ENCODE results near the gene STX2. TPM values are rescaled to one million over a fixed set of nuclear protein-coding genes. Genes with fewer than 3 reads are reported as not detected.

Gene STX2
- total RNA-seq, 1 experiment from 2014 or later, result 19.0 TPM

DNA sequence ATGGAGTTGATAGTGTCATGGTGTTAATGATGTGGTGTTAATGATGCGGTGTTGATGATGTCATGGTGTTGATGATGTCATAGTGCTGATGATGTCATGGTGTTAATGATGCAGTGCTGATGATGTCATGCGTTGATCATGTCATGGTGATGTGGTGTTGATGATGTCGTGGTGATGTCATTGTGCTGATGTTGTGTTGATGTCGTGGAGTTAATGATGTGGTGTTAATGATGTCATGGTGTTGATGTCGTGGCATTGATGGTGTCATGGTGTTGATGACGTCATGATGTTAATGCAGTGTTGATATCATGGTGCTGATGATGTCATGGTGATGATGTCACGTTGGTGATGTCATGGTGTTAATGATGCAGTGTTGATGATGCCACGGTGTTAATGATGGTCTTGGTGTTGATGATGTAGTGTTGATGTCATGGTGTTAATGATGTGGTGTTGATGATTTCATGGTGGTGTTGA, 73.8 kb downstream of the STX2 start:
- Mint-ChIP-seq H3K4me1 (ENCODE audit: insufficient read depth, unreplicated experiment) (peaks cover 6% of the 10 kb centered on the region), H3K9me3 (ENCODE audit: unreplicated experiment) (no peaks in the 10 kb centered on the region), H3K27me3 (ENCODE audit: insufficient read depth, unreplicated experiment) (no peaks in the 10 kb centered on the region), H3K4me3 (ENCODE audit: unreplicated experiment) (no peak overlapping the region), H3K27ac (ENCODE audit: low read depth, unreplicated experiment) (no peak overlapping the region), H3K36me3 (ENCODE audit: insufficient read depth, unreplicated experiment) (no peaks in the 10 kb centered on the region)
- CTCF ChIA-PET, result interaction anchor here (1.2 kb wide), 1 partner anchor 18 kb away, joined by 3 read pairs; no protein-coding TSS in a partner anchor
- POLR2A ChIA-PET, result no interaction called here
- BruUV-seq (replicated peaks), result no TSS peak
- TF ChIP-seq, protein P1, sequence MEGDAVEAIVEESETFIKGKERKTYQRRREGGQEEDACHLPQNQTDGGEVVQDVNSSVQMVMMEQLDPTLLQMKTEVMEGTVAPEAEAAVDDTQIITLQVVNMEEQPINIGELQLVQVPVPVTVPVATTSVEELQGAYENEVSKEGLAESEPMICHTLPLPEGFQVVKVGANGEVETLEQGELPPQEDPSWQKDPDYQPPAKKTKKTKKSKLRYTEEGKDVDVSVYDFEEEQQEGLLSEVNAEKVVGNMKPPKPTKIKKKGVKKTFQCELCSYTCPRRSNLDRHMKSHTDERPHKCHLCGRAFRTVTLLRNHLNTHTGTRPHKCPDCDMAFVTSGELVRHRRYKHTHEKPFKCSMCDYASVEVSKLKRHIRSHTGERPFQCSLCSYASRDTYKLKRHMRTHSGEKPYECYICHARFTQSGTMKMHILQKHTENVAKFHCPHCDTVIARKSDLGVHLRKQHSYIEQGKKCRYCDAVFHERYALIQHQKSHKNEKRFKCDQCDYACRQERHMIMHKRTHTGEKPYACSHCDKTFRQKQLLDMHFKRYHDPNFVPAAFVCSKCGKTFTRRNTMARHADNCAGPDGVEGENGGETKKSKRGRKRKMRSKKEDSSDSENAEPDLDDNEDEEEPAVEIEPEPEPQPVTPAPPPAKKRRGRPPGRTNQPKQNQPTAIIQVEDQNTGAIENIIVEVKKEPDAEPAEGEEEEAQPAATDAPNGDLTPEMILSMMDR (IDR thresholded peaks at IDR 0.05; ENCODE audit: unreplicated experiment), result no peak
- intact Hi-C loops (cut with micrococcal nuclease), result loop anchor here (10.0 kb wide), 1 partner anchor 330 kb away; no protein-coding TSS in a partner anchor
- DNase-seq (ENCODE audit: unreplicated experiment), result peak; percentile 30

DNA sequence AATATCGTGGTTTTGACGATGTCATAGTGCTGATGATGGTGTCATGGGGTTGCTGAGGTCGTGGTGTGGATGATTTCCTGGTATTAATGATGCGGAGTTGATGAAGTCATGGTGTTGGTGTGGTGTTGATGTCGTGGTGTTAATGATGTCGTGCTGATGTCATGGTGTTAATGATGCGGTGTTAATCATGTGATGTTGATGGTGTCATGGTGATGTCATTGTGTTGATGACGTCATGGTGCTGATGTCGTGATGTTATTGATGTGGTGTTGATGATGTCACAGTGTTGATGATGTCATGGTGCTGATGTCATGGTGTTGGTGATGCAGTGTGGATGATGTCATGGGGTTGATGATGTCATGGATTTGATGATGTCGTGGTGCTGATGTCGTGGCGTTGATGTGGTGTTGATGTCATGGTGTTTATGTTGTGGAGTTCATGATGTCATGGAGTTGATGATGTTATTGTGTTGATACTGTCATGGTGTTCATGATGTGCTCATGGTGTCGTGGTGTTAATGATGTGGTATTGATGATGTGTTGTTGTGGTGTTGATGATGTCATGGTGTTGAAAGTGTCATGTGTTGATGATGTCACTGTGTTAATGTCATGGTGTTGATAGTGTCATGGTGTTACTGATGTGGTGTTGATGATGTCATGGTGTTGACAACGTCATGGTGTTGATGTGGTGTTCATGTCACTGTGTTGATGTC, 74.4 kb downstream of the STX2 start:
- H3K36me3 Mint-ChIP-seq (ENCODE audit: insufficient read depth, unreplicated experiment), result no peaks in the 10 kb centered on the region
- H3K4me3 Mint-ChIP-seq (ENCODE audit: unreplicated experiment), result no peak overlapping the region
- H3K9me3 Mint-ChIP-seq (ENCODE audit: unreplicated experiment), result no peaks in the 10 kb centered on the region
- POLR2A ChIA-PET, result no interaction called here
- no TSS peak for BruUV-seq (replicated peaks)
- H3K4me1 Mint-ChIP-seq (ENCODE audit: insufficient read depth, unreplicated experiment), result peaks cover 6% of the 10 kb centered on the region
- no peaks in the 10 kb centered on the region for H3K27me3 Mint-ChIP-seq (ENCODE audit: insufficient read depth, unreplicated experiment)
- TF ChIP-seq, protein P1 (IDR thresholded peaks at IDR 0.05; ENCODE audit: unreplicated experiment), result no peak
- no peak overlapping the region for H3K27ac Mint-ChIP-seq (ENCODE audit: low read depth, unreplicated experiment)
- CTCF ChIA-PET, result no interaction called here
- peak; percentile 31 for DNase-seq (ENCODE audit: unreplicated experiment)
- intact Hi-C loops (cut with micrococcal nuclease), result loop anchor here (10.0 kb wide), 1 partner anchor 330 kb away; no protein-coding TSS in a partner anchor

DNA sequence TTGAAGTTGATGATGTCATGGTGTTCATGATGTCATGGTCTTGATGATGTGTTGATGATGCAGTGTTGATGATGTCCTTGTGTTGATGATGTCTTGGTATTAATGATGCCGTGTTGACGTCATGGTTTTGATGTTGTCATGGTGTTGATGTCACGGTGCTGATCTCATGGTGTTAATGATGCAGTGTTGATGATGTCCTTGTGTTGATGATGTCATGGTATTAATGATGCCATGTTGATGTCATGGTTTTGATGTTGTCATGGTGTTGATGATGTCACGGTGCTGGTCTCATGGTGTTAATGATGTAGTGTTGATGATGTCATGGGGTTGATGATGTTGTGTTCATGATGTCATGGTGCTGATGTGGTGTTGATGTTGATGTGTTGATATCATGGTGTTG, 75.0 kb downstream of the STX2 start:
- BruUV-seq (replicated peaks), result no TSS peak
- peaks cover 6% of the 10 kb centered on the region for H3K4me1 Mint-ChIP-seq (ENCODE audit: insufficient read depth, unreplicated experiment)
- no peaks in the 10 kb centered on the region for H3K27me3 Mint-ChIP-seq (ENCODE audit: insufficient read depth, unreplicated experiment)
- TF ChIP-seq, protein P1 (IDR thresholded peaks at IDR 0.05; ENCODE audit: unreplicated experiment), result no peak
- peak; percentile 20 for DNase-seq (ENCODE audit: unreplicated experiment)
- no peaks in the 10 kb centered on the region for H3K36me3 Mint-ChIP-seq (ENCODE audit: insufficient read depth, unreplicated experiment)
- H3K4me3 Mint-ChIP-seq (ENCODE audit: unreplicated experiment), result no peak overlapping the region
- ChIA-PET CTCF (interaction anchor here (0.7 kb wide), 1 partner anchor 131 kb away, joined by 4 read pairs; no protein-coding TSS in a partner anchor), POLR2A (no interaction called here)
- H3K27ac Mint-ChIP-seq (ENCODE audit: low read depth, unreplicated experiment), result no peak overlapping the region
- no peaks in the 10 kb centered on the region for H3K9me3 Mint-ChIP-seq (ENCODE audit: unreplicated experiment)
- intact Hi-C loops (cut with micrococcal nuclease), result loop anchor here (10.0 kb wide), 1 partner anchor 331 kb away; no protein-coding TSS in a partner anchor

DNA sequence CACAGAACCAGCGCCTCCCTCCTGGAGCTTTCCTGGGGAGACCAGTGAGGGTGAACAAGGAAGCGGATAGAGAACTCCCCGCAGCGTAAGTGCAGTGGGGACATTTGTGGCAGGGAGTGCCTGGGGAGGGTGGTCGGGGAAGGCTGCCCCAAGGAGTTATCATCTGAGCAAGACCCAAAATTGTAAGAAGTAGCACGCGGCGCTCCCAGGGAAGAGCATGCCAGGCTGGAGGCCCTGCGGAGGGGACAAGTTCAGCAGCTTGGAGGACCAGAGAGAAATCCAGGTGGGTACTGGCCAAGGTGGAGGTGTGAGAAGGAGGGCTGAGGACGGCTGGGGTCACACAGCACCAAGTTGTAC, 76.8 kb downstream of the STX2 start:
- ChIA-PET POLR2A (interaction anchor here (0.6 kb wide), 1 partner anchor 54 kb away, joined by 3 read pairs; no protein-coding TSS in a partner anchor), CTCF (interaction anchor here (1.2 to 2.9 kb wide), 5 partner anchors 14 to 331 kb away, joined by 3 to 9 read pairs (median 5); no protein-coding TSS in a partner anchor)
- BruUV-seq (replicated peaks), result no TSS peak
- no peak overlapping the region for H3K4me3 Mint-ChIP-seq (ENCODE audit: unreplicated experiment)
- DNase-seq (ENCODE audit: unreplicated experiment), result no peak
- intact Hi-C loops (cut with micrococcal nuclease), result loop anchor here (10.0 kb wide), 1 partner anchor 333 kb away; no protein-coding TSS in a partner anchor
- H3K36me3 Mint-ChIP-seq (ENCODE audit: insufficient read depth, unreplicated experiment), result no peaks in the 10 kb centered on the region
- H3K27ac Mint-ChIP-seq (ENCODE audit: low read depth, unreplicated experiment), result no peak overlapping the region
- no peaks in the 10 kb centered on the region for H3K4me1 Mint-ChIP-seq (ENCODE audit: insufficient read depth, unreplicated experiment)
- TF ChIP-seq, protein P1 (IDR thresholded peaks at IDR 0.05; ENCODE audit: unreplicated experiment), result no peak
- no peaks in the 10 kb centered on the region for H3K27me3 Mint-ChIP-seq (ENCODE audit: insufficient read depth, unreplicated experiment)
- no peaks in the 10 kb centered on the region for H3K9me3 Mint-ChIP-seq (ENCODE audit: unreplicated experiment)

Measured in MCF 10A (cell line).